Stimulated activated CD4-positive, alpha-beta T cell treated with anti-CD3 and anti-CD28 coated beads, Interleukin-15, amount 100 ng/mL, for 1 hour (primary cell): ENCODE data around the gene ITK.

Experiments
- DNase-seq, 2 donors: peaks; one replicate each; pipeline ENCODE4 v3.0.0-alpha.2; 2020; ENCODE audit warnings: low read depth in 1 of 2, low spot score in 1 of 2

The ITK gene

GRCh38 chr5:157180374-157181264, at the start of gene ITK:
TSS of gene ITK (plus strand) at chr5:157180840. CDS start at chr5:157180978, 138 bp downstream.
- DNase-seq: no peak

DNA sequence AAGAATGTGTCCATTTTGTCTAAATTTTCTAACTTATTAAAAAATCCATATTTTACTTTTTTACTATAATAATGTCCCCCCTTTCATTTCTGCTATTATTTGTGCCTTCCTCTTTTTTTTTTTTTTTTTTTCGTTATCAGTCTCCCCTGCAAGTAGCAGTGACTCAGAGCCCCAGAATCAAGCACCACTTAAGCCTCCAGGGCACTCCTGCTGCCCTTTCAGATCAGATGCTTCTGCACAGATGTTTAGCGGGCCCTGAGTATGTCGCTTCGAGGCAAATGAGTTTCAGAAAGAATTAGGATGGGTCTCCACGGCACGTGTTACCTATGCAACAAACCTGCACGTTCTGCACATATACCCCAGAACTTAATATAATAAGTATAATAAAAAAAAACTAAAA, 49.7 kb upstream of the ITK start:
- DNase-seq: no peak

DNA sequence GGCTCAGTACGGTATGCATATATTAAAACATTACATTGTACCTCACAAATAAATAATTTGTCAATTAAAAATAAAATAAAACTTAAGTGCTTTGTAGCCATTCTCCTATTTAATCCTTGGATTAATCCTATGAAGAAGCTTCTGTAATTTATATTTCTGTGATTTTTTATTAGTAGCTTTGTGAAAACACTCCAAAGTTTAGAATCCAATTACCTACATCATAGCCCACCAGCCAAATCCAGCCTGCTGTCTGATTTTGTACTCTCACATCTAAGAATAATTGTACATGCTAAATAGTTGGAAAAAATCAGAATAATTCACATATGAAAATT, 48.4 kb upstream of the ITK start:
- no peak for DNase-seq

DNA sequence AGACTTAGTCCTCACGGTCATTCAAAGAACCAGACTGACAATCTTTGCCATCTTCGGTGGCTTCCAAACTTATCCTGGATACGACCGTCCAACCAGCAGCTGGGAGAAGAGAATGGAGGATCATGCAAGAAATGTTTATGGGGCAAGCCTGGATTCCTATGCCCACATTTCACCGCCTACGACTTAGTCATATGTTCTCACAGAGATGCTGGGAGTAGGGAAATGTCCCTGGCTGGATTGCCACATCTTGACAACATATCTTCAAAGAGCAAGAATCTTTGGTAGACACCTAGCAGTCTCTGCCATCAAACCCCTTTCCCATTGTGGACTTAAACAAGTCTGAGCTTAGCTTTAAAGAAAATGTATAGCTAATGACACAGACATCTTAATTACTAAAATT, 42.9 kb upstream of the ITK start:
- no peak for DNase-seq

DNA sequence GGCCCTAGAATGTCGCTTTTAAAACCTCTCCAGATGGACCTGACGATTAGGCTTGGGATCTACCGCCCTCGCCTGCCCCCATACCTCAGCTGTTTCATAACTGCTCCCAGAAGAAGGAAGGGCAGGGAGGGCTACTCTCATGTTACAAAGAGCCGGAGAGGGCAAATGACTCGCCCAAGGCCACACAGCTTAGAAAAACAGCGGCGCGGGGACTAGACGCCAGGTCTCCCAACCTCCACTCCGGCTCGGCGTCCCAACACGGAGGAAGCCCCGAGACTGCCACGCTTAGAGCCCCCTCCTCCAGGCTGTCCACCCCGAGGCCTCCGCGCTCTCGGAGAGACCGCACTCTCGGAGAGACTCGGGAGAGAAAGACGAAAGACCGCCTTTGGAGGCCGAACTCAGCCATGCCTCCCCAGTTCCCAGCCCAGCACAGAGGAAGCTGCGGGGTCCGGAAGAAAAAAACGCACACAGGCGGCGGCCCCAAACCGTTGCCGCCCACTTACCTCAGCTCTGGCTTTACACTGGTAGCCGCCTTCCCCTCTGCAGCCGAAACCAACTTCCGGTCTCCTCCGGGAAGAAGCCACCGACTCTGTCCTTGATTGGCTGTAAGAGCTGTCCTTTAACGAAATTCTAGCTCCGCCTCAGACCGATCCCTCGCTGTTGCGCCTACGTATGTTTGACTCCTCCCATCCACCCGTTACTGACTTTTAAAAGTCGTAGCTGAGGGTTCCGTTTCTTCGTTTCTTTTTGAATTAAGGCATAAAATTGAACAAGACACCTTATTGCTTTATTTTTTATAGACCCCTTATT, 38.1 kb upstream of the ITK start, which contains the start of gene MED7:
Gene MED7, minus strand, starts transcription at position 549 of the 810 bp plus-strand sequence. CDS start 3,434 bp downstream, outside the sequence.
- DNase-seq: peak; percentile 64 to 82

DNA sequence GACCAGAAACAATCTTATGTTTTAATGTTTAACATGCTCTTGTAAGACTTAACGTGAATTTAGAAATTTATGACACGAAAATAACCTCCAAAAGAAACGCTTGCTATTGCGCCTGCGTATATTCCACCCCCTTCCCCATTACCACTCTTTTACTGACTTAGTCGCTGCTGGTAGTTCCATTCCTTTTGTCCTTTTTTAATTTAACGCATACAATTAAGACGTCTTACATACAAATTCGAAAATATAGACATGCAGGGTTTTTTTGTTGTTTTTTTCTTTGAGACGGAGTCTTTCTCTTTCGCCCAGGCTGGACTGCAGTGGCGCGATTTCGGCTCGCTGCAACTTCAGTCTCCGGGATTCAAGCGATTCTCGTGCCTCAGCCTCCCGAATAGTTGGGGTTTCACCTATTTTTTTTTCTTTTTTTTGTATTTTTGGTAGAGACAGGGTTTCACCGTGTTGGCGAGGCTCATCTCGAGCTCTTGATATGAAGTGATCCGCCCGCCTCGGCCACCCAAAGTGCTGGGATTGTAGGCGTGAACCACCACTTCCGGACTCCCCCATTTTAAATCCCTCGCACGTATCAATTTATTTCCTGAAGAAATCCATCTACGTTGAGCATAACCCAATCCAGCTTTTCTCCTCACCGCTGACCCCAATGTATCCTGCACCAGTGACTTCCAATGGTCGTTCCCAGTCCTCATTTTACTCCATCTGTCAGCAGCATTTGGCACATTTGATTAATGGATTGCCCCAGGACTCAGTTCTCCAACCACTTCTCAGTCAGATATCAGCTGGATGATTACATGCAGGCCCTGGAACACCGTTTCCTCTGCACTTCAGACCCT, 37.3 kb upstream of the ITK start:
- no peak for DNase-seq

DNA sequence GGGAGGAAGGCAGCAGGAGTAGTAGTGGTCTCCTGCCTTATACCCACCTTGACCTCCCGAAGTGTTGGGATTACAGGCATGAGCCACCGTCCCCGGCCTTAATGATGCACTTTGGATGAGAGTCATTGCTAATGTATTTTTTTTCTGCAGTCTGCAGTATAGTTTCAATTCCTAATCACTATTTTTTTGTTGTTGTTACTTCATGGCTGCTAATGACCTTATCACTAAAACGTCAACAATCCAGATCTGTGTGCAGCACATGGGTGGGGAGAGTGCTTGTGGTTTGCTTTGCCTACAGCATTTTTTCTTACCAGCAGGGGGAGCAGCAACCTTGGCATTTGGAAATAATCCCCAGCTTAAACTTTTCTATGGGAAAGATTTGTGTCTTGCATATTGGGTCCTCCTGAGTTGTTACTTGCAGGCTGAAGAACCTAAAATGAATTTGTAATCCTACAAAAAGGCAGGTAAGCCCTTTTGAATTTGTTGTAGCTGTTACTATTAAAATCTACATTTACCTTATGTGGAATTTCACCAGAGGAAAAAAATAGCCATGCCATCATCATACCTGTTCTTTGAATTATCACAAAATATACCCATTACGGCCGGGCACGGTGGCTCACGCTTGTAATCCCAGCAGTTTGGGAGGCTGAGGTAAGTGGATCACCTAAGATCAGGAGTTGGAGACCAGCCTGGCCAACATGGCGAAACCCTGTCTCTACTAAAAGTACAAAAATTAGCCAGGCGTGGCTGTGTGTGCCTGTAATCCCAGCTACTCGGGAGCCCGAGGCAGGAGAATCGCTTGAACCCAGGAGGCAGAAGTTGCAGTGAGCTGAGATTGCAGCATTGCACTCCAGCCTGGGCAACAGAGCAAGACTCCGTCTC, 31.7 kb upstream of the ITK start:
- peak; percentile 40 to 65 for DNase-seq

GRCh38 chr5:157150995-157151394, 29.6 kb upstream of the ITK start:
- no peak for DNase-seq

- DNase-seq: no peak
Measured at GRCh38 chr5:157155297-157155696, 25.3 kb upstream of the ITK start.

DNA sequence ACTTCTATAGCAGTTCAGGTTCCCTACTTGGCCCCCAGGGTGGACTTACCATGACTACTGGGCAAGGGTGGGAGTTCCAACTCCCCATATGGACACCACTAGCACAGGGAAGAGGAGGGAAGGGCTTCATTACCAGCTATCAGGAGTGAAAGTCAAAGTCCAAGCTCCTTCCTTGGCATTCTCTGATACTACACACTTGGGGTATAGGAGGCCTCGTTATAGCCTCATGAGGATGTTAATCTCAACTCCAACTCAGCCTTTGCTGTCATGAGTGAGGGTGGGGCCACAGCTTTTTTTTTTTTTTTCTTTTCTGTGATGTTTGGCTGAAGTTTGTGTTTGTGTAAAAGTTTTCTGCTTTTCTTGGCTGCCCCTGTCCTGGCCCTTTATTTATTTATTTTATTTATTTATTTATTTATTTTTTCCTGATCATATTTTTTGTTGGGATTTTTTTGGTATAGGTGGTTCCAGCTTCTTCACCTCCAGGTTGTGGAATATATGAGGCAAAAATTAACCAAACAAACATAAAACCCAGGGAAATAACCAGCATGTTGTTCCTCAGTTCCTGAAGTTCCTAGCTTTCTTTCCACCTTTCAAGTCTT, 23.2 kb upstream of the ITK start:
- no peak for DNase-seq

- no peak for DNase-seq
Measured at GRCh38 chr5:157159209-157159751, 21.4 kb upstream of the ITK start.

GRCh38 chr5:157160001-157160400, 20.6 kb upstream of the ITK start:
- DNase-seq: no peak

DNA sequence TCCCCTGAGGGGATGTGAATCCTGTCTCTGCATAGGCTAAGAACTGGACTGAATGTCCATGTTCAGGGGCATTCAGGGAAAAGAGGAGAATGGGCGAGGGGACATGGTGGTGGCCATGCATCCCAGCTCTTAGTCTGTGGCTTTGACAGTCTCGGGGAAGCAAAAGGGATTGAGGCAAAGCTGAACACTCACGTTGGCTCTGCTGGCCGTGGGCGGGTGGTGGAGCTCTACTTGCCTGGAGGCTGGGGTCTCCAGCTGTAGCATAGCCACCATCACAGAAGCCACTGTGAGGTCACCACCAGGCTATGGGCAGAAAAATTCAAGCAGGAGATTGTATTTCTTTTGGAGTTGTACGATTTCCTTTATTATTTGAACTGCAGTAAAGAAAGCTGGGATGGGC, 18.6 kb upstream of the ITK start:
- DNase-seq: no peak

GRCh38 chr5:157162919-157163510, 17.6 kb upstream of the ITK start:
- DNase-seq: no peak

- DNase-seq: no peak
Measured at GRCh38 chr5:157164521-157164920, 16.1 kb upstream of the ITK start.

DNA sequence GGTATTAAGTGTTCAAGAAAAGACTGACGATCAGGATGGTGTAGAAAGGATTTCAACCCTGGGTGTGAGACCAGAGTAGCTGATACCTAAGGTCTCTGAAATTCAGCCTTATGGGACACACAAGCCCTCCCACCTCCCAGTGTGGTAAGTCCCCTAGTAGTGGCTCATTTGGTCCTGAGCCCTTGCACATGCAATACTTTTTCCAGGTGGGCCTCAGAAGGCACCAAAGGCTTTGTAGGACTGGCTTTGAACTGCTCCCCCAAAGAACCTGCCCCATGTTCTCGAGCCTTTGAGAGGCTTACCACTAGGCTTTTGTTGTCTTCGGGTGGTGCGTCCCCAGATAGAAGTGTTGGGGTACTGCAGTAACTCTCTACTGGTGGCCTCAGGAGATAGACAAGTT, 15.4 kb upstream of the ITK start:
- no peak for DNase-seq

GRCh38 chr5:157165668-157166067, 15.0 kb upstream of the ITK start:
- no peak for DNase-seq

DNA sequence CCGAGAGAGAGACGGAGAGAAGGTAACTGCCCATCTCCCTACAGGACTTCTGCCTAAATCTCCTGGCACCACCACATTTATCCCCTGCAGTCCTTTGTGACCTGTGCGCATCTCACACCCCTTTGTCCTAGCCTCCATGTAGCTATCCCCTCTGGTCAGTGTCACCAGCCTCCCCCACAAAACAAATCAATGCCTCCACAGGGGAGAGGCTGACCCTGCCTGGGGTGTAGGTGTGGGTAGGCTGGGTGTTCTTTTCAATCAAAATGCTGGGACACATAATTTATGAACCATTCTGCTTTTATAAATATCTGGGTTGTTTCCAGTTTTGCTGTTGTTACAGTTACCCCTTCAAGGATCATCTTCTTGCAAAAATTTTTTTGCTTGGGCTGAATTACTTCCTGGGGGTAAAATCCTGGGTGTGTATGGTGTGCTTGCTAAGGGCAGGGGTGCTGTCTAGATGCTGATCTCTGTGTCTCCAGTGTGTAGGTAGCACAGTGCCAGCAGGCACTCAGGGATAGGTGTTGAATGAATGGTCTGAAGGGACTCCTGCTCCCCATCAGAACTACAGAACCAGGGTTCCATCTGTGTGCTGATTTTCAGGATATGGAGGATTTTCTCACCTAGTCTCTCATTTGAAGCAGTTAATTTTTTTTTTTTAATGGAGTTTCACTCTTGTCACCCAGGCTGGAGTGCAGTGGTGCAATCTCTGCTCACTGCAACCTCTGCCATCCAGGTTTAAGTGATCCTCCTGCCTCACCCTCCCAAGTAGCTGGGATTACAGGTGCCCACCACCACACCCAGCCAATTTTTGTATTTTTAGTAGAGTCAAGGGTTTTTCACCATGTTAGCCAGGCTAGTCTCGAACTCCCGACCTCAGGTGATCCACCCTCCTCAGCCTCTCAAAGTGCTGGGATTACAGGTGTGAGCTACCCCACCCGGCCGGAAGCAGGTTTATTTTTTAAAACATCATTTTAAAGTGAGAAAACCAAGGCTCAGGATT, 14.1 kb upstream of the ITK start, which contains the start of gene GARIN3:
Gene GARIN3, minus strand, starts transcription at position 51 of the 1,000 bp plus-strand sequence. CDS start 96 bp downstream, outside the sequence.
- DNase-seq: no peak
